Measurements from ENCODE around the gene DIDO1.

DIDO1 gene

GRCh38 chr20:62926229-62927127, at the start of gene DIDO1:
Gene DIDO1, minus strand, starts transcription at chr20:62926505.
- DNase-seq (ENCODE audit: low read depth in 2 of 2), result peak; percentile 51 to 56

- no peak for DNase-seq (ENCODE audit: low read depth in 2 of 2)
Measured at GRCh38 chr20:62975251-62975760, 49.0 kb upstream of the DIDO1 start.

- DNase-seq (ENCODE audit: low read depth in 2 of 2), result no peak
Measured at GRCh38 chr20:62972845-62973745, 46.8 kb upstream of the DIDO1 start.

GRCh38 chr20:62971950-62972844, 45.9 kb upstream of the DIDO1 start:
- peak; percentile 35 to 36 for DNase-seq (ENCODE audit: low read depth in 2 of 2)

- DNase-seq (ENCODE audit: low read depth in 2 of 2), result no peak
Measured at GRCh38 chr20:62971211-62971949, 45.1 kb upstream of the DIDO1 start.

- no peak for DNase-seq (ENCODE audit: low read depth in 2 of 2)
Measured at GRCh38 chr20:62970307-62971210, 44.3 kb upstream of the DIDO1 start.

GRCh38 chr20:62969939-62970306, 43.6 kb upstream of the DIDO1 start:
- DNase-seq (ENCODE audit: low read depth in 2 of 2), result no peak

GRCh38 chr20:62969179-62969760, 43.0 kb upstream of the DIDO1 start:
- no peak for DNase-seq (ENCODE audit: low read depth in 2 of 2)

GRCh38 chr20:62968378-62969178, 42.3 kb upstream of the DIDO1 start:
- DNase-seq (ENCODE audit: low read depth in 2 of 2), result no peak

- no peak for DNase-seq (ENCODE audit: low read depth in 2 of 2)
Measured at GRCh38 chr20:62967628-62968351, 41.5 kb upstream of the DIDO1 start.

GRCh38 chr20:62967149-62967501, 40.8 kb upstream of the DIDO1 start:
- no peak for DNase-seq (ENCODE audit: low read depth in 2 of 2)

GRCh38 chr20:62966212-62967148, 40.2 kb upstream of the DIDO1 start:
- DNase-seq (ENCODE audit: low read depth in 2 of 2), result no peak

- DNase-seq (ENCODE audit: low read depth in 2 of 2), result no peak
Measured at GRCh38 chr20:62965363-62965771, 39.1 kb upstream of the DIDO1 start.

GRCh38 chr20:62964700-62965099, 38.4 kb upstream of the DIDO1 start:
- no peak for DNase-seq (ENCODE audit: low read depth in 2 of 2)

- DNase-seq (ENCODE audit: low read depth in 2 of 2), result no peak
Measured at GRCh38 chr20:62963614-62964397, 37.5 kb upstream of the DIDO1 start.

Data from fibroblast of skin of left quadriceps (primary cell).